GM18498 (cell line): ENCODE results near the gene ITGBL1.

Experiments used
- ATAC-seq: cut with Tn5 transposase; IDR thresholded peaks from one replicate; pipeline ENCODE4 v1.9.1; 2021; ENCODE audit warnings: mild to moderate bottlenecking, moderate library complexity; ENCODE audit not compliant: unreplicated experiment

Gene ITGBL1

DNA sequence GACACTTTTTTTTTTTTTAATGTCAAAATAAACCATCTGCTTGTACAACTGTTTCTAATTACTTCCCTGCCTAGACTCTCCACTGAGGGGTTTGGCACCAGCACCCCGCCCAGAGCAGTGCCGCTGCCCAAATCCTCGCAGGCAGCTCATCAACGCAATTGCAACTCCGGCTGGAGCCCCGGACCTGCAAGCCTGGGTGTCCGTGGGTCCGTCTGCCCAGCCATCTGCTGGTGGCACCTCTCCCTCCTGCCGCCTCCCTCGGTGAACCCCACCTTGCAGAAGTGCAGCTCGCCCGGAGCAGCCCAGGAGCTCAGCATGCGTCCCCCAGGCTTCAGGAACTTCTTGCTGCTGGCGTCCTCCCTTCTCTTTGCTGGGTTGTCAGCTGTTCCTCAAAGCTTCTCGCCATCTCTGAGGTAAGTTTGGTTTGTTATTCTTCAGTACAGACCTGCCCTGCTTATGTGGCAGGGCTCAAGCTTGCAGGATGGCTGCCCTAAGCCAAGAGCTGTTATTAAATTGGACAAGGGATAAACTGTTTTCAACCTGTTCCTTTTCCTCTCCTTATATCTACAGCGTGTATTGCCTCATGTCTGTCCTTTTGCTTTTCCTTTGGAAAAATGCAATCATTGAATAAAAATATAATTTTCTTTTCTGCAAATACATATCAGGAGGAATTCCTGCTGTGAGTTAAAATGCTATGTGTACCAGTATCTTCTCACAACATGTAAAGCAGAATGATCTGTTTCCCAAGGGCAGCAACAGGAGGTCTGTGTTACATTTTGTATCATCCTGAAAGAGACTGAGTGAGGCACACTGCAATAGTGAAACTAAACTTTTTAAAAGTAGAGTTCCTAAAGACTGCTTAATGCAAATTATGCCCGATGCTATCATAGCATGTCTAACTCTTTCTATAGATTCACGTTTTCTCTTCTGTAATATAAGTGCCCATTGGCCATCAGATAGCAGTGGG is at the start of gene ITGBL1:
TSS of gene ITGBL1 (plus strand) at position 157 of the 967 bp plus-strand sequence. CDS start at position 316, 159 bp downstream.
- peak; percentile 93 for ATAC-seq

GRCh38 chr13:101406791-101407190 is 45.7 kb upstream of the ITGBL1 start:
- no peak for ATAC-seq

DNA sequence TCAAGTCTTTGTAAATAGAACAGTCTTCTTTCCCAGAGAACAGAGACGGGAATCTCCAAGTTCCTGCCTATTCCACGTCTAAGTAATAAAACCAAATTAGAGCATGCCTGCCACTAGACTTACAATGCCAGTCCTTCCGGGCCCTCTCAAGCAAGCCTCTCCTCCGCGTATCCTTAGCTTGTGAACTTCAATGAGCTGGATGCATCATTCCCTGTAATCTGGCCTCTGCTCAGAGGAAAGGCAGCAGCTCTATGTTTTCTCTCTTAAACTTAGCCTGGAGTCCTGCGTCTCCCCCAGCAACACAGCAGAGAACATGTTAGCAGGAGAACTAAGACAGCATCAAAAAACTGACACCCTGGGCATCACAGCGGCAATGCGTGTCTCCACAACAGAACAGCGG is 44.3 kb upstream of the ITGBL1 start:
- ATAC-seq = no peak

DNA sequence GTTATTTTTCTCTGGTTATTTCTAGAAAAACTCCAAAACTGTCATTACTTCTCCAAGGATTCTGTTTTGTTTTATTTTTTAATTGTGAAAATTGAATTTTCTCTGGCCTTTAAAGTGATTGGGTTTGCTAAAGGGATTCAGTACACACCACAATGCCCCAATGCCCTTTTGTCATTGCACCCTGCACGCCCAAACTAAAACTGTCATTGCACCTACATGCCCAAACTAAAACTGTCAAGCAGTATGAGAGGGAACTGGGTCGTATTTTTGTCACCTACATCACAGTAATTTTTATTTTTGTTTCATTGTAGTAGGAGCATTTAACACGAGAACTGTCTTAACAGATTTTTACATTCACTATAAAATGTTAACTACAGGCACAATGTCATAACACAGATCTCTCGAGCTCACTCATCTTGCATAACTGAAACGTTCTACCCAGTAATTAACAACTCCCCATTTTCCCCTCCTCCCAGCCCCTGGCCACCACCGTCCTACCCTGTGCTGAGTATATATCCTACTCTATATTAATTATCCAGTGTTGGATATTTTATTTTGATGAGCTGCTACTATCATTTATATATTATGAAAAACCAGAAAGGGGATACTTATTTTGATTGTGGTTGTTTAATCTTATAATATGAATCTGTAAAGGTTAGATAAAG is 43.4 kb upstream of the ITGBL1 start:
- ATAC-seq = no peak

DNA sequence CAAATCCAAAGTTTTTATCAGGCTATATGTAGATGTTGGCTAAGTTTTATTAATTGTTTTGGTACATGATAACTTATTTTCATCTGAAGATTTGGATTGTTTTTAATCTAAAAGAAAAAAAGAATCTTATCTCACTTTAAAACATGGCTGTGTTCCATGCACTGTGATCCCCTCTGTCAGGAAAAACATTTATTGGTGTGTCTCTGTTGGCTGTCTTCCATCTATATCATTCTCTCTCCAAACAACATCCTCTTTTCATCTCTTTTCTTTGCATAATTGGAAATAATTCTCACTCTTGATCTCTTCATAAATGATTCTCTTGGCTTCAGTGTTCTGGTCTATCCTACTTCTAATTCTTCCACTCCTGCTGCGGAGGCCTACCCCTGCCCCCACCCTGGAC is 40.4 kb upstream of the ITGBL1 start:
- no peak for ATAC-seq

- ATAC-seq = peak; percentile 79
Observed at GRCh38 chr13:101415358-101416174, 36.9 kb upstream of the ITGBL1 start.

GRCh38 chr13:101416181-101417042 is 36.1 kb upstream of the ITGBL1 start, which contains the start of gene NALCN:
TSS of gene NALCN (minus strand) at chr13:101416508. CDS start at chr13:101399126, 17,382 bp downstream.
- peak; percentile 50 for ATAC-seq

GRCh38 chr13:101417043-101417406 is 35.5 kb upstream of the ITGBL1 start:
- no peak for ATAC-seq

DNA sequence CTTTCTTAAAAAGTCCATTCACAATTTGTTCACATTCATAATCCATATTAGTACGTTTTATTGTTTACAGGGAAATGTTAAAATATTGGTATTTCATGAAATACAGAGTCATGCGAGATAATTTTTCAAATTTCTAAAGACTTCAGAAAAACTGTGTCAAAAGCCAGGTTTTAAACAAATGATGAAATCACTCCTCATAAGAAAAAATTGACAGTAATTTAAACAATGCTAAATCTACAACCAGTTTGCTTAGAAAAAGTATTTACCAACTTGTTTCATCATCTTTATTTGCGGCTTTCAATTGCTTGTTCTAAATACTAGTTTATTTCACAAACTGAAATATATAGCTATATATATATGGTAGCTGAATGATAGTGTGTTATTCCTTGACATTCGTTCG is 35.0 kb upstream of the ITGBL1 start:
- ATAC-seq = no peak

DNA sequence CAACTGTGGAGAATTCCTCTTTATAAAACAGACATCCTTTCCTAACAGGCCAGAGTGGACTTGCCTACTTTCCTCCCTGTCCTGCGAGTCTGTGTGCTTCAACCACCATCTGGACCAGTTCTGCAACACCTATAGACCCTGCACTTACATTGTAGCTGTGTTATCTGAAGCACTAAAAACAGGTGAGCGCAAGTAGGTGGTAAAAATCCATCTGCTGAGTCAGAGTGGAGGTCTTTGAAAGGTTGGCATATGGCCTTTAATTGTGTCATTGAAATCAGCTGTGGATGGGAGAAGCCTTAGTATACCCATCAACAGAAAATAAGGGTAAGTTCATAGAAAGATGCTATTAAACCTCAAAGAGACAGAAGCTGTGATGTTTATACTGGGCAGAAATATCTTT is 28.6 kb upstream of the ITGBL1 start:
- no peak for ATAC-seq

DNA sequence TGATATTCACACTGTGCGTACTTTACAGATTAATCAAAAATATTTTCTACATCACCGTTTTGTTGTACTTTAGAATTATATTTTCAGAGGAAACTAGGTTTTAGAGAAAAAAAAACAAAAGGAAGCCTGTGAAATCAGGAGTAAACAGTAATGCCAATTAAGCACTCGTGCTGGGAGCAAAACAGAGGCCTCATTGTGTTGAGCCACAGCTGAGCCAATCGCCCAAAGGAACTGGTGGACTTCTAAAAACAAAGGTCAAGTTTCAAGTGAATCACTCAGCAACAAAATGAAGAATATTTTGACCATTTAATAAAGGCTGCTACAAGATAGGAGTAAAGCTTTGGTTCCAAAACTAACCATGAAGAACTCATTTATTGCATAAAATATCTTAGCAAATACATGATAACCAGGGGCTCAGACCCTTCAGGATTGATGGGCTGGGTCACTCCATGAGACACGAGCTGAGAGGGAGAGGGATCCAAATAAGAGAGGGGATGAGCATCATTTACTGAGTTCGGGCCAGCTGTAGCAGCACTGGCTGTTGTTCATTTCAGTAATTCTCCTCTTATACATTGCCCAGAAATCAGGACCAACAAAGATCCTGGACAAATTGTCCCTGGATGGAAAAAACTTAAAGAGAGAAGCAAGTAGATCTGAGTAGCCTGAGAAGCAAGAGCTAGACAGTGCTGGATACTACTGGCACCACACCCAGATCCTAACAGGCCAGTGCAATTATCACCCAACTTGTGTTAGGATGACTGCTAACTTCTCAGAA is 27.9 kb upstream of the ITGBL1 start:
- no peak for ATAC-seq

DNA sequence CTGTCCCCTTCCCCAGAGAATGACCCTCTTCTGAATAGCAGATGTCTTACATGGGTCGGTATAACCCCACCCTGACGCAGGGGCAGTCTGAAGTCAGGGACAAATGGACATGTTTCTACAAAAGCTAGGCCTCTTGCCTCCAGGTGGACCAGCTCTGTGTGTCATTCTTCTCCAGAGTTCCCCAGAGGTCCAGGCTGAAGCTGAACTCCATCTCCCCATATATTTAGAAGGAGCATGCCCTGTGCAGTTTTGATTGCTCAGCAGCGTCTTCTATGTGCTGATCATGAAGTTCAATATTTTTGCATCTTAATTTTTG is 27.4 kb upstream of the ITGBL1 start:
- ATAC-seq = no peak

DNA sequence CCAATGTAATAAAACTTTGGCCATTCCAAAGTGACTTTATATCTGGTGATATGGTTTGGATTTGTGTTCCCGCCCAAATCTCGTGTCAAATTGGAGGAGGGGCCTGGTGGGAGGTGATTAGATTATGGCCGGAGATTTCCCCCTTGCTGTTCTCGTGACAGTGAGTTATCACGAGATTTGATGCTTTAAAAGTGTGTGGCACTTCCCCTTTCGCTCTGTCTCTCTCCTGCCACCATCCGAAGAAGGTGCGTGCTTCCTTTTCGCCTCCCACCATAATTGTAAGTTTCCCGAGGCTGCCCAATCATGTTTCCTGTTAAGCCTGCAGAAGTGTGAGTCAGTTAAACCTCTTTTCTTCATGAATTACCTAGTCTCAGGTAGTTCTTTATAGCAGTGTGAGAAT is 26.9 kb upstream of the ITGBL1 start:
- ATAC-seq = no peak

- no peak for ATAC-seq
Observed at GRCh38 chr13:101429733-101430132, 22.7 kb upstream of the ITGBL1 start.

- ATAC-seq = no peak
Observed at GRCh38 chr13:101433895-101434294, 18.6 kb upstream of the ITGBL1 start.

- ATAC-seq = no peak
Observed at GRCh38 chr13:101434486-101434885, 18.0 kb upstream of the ITGBL1 start.

- ATAC-seq = no peak
Observed at GRCh38 chr13:101447852-101448251, 4.6 kb upstream of the ITGBL1 start.

- ATAC-seq = no peak
Observed at GRCh38 chr13:101449790-101450748, 2.4 kb upstream of the ITGBL1 start.

GRCh38 chr13:101450749-101451130 is 1.7 kb upstream of the ITGBL1 start:
- no peak for ATAC-seq
